Measurements from ENCODE around the gene C1orf198.

GRCh38 chr1:230852959-230853358, 15.4 kb downstream of the C1orf198 start:
- TF ChIP-seq CTCF (IDR thresholded peaks at IDR 0.05), result no peak
- TF ChIP-seq POLR2A (IDR thresholded peaks at IDR 0.05), result no peak

All from vagina (tissue), 2 donors.